GM08714 (cell line): Measurements from ENCODE around the gene RBM43.
"Not testable (repeated sequence)": the region's sequence is repeated elsewhere in the genome, so short reads cannot be mapped to it uniquely, and the experiment has no call there.

Source experiments
- H3K4me3 ChIP-seq: fragments of 200-500 bp; sonication (Bioruptor generic); 2 replicates; pipeline ENCODE4 v1.5.1; 2014; ENCODE audit warnings: mild to moderate bottlenecking, low read length, inconsistent platforms
- ZNF274 ChIP-seq: IDR thresholded peaks from 2 replicates; pipeline ENCODE4 v1.6.1; 2012; ENCODE audit warnings: mild to moderate bottlenecking, low read depth, low read length

RBM43 gene

GRCh38 chr2:151251012-151251411, 10.7 kb downstream of the RBM43 start:
- TF ChIP-seq ZNF274: no peak

GRCh38 chr2:151247432-151247831, 14.2 kb downstream of the RBM43 start:
- no peak overlapping the region for H3K4me3 ChIP-seq
- no peak for TF ChIP-seq ZNF274

More at GRCh38 chr2:151251012-151251411, 10.7 kb downstream of the RBM43 start:
- no peak overlapping the region for H3K4me3 ChIP-seq

GRCh38 chr2:151246152-151246551, 15.5 kb downstream of the RBM43 start:
- TF ChIP-seq ZNF274: no peak

GRCh38 chr2:151243468-151243867, 18.2 kb downstream of the RBM43 start:
- no peak overlapping the region for H3K4me3 ChIP-seq
- no peak for TF ChIP-seq ZNF274

More at GRCh38 chr2:151246152-151246551, 15.5 kb downstream of the RBM43 start:
- no peak overlapping the region for H3K4me3 ChIP-seq

GRCh38 chr2:151241224-151241623, 20.4 kb downstream of the RBM43 start:
- TF ChIP-seq ZNF274: no peak

GRCh38 chr2:151240433-151240832, 21.2 kb downstream of the RBM43 start:
- no peak for TF ChIP-seq ZNF274

More at GRCh38 chr2:151241224-151241623, 20.4 kb downstream of the RBM43 start:
- no peak overlapping the region for H3K4me3 ChIP-seq

GRCh38 chr2:151239624-151240023, 22.0 kb downstream of the RBM43 start:
- no peak overlapping the region for H3K4me3 ChIP-seq
- TF ChIP-seq ZNF274: no peak

More at GRCh38 chr2:151240433-151240832, 21.2 kb downstream of the RBM43 start:
- no peak overlapping the region for H3K4me3 ChIP-seq

- no peak for TF ChIP-seq ZNF274
- no peak overlapping the region for H3K4me3 ChIP-seq
Measured at GRCh38 chr2:151238527-151239487, 22.9 kb downstream of the RBM43 start.

- no peak overlapping the region for H3K4me3 ChIP-seq
- TF ChIP-seq ZNF274: no peak
Measured at GRCh38 chr2:151237422-151238025, 24.1 kb downstream of the RBM43 start.

- not testable (repeated sequence) for H3K4me3 ChIP-seq
Measured at GRCh38 chr2:151233760-151234159, 27.9 kb downstream of the RBM43 start.

- H3K4me3 ChIP-seq: not testable (repeated sequence)
Measured at GRCh38 chr2:151233288-151233687, 28.4 kb downstream of the RBM43 start.

- H3K4me3 ChIP-seq: no peak overlapping the region
- TF ChIP-seq ZNF274: no peak
Measured at GRCh38 chr2:151230627-151231140, 31.0 kb downstream of the RBM43 start.

GRCh38 chr2:151228847-151229512, 32.7 kb downstream of the RBM43 start:
- H3K4me3 ChIP-seq: no peak overlapping the region
- TF ChIP-seq ZNF274: no peak

GRCh38 chr2:151217343-151217742, 44.3 kb downstream of the RBM43 start:
- H3K4me3 ChIP-seq: no peak overlapping the region
- no peak for TF ChIP-seq ZNF274

- no peak overlapping the region for H3K4me3 ChIP-seq
- no peak for TF ChIP-seq ZNF274
Measured at GRCh38 chr2:151207100-151207499, 54.6 kb downstream of the RBM43 start.
